IPS-NIHi7 (cell line): Measurements from ENCODE around the gene CCDC197.
A peak's percentile ranks its signal among the peaks of the same experiment; 100 is the strongest.

Experiments used
- DNase-seq: peaks from one replicate; pipeline ENCODE4 v3.0.0; 2012; ENCODE audit warnings: mixed read lengths; ENCODE audit errors: extremely low spot score

The CCDC197 gene

DNA sequence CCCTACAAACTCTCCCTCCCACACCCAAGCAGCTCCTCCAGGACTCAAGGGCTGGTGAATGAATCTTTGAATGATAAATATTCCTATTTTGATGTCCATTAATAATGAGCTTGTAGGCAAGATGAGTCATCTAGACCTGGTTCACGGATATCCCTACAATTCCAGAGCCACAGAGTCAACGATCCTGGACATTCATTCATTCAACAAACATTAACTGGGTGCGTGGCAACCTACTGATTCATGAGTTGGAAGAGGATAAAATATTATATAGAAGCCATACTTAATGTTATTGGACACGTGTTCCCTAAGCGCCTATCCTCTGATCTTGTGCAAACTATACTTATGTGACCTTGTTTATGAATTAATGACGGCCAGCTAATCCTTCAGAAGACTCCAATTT lies 28.6 kb downstream of the CCDC197 start:
- no peak for DNase-seq

DNA sequence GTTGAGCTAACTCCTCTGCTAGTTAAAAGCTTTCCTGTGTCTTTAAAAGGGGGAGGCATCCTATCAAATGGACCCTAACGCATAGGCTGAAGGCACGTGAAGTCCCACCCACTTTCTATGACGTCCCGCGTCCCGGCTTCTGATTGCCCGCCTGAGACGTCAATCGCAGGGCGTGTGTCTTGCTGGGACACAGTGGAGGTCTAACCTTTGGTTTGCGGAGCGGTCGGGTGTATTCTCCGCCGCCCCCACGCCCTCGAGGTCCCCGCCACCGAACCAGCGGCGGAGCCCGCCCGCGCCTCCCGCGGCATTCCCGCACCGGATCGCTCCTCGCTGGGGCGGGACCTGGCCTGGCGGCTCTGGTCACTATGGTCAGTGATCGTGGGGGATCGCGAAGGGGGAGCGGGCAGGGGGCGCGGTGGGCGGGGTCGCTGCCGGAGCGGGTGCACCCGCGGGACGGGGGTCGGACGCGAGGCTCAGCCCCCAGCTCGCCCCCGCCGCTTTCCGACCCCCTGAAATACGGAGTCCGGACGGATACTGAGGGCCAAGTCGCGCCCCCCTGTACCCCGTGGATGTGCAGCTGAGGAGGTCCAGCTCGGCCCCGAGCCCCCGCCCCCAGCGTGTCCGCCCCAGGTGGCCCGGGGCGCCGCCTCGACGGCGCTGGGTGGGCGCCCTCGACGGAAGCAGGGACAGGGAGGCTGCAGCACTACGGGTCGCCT lies 29.2 kb downstream of the CCDC197 start, which contains the start of gene OTUB2:
OTUB2 (plus strand) TSS at position 168 of the 716 bp plus-strand sequence; CDS start at position 366, 198 bp downstream.
- peak; percentile 100 for DNase-seq

DNA sequence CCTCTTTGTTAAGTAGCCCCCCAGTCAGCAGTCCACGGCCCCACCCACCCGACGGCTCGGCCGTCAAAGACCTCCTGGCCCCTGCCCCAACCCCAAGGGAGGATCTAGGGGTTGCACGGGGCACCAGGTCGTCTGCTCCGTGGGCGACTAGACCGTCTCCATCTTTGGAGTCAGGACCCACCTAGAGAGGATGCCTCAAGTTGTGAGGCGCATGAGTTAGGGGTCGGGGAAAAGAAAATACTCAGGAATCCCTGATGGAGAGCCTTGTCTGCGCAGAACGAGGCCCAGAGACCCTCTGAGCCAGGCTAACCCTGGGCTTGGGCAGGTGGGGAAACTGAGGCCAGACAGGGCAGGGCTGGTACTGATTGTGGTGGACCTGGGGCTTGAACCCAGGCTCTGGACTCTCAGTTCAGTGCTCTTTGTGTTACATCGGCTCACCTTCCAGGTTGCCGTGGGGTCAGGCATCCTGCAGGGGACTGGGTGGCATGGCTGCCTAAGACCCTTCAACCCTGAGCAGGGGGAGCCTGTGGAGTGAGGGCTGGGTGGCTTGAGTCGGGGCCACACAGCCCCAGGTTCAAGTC lies 29.9 kb downstream of the CCDC197 start:
- DNase-seq: no peak

DNA sequence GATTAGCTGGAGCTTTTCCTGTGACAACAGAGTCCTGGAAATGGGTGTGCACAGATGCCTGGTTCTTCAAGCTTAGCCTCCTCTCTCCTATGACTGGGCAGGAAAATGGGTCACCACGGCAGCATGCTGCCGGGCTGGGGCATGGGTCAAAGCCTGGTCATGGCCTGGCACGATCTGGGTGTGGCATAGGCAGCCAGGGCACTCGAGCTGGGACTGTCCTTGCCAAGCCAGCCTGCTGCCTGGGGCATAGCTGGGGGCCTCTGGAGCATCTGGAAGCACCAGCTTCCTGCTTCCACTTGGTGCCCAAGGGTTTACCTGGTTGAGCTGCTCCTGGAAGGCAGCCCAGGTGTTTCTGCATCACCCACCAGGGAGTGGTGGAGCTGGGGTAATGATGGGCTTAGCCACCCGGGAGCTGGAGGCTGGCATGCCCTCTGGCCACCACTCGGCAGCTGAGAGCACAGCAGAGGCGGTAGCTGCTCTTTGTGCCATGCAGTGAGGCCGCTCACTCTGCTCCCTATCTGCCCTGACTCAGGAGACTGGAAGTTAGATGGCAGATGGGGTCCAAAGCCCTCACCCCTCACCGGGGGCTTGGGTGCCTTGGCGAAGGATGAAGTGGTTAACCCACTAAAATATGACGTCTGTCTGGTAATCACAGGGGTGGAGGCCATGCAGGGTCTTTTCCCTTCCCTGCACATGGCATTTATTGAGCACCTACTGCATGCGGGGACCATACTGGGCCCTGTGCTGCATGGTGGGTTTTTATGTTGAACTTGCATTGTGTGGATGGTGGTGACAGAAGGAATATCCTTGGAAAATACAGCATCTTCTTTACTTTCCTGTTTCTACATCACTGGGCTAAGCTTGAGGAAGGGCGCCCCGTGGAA lies 30.7 kb downstream of the CCDC197 start:
- DNase-seq: no peak

DNA sequence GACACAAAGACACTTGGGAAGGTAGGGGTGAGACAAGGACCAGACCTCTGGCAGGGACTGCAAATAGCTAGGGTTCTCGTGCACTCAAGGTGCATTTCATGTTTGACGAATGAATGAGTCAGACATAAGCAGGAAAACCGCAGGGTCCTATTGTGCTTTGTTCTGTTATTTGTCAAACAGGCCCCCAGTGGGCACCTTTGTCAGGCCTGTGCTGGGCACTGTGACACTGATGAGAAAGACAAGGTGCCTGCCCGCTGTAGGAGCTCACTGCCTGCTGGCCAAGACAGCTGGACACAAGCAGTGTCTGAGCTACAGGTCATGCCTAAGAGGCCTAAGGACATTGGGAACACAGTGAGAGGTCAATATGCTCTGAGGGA lies 31.3 kb downstream of the CCDC197 start:
- DNase-seq: no peak

DNA sequence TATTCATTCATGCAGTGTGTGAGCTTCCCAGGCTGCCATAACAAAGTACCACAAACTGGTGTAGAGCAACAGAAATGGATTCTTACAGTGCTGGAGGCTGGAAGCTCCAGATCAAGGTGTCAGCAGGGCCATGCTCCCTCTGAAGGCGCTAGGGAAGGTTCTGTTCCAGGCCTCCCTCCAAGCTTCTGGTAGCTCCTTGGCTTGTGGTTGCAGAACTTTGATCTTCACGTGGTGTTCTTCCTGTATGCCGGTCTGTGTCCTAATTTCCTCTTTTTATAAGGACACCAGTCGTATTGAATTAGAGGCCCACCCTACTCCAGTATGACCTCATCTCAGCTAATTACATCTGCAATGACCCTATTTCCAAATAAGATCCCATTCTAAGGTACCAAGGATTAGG lies 32.2 kb downstream of the CCDC197 start:
- no peak for DNase-seq

DNA sequence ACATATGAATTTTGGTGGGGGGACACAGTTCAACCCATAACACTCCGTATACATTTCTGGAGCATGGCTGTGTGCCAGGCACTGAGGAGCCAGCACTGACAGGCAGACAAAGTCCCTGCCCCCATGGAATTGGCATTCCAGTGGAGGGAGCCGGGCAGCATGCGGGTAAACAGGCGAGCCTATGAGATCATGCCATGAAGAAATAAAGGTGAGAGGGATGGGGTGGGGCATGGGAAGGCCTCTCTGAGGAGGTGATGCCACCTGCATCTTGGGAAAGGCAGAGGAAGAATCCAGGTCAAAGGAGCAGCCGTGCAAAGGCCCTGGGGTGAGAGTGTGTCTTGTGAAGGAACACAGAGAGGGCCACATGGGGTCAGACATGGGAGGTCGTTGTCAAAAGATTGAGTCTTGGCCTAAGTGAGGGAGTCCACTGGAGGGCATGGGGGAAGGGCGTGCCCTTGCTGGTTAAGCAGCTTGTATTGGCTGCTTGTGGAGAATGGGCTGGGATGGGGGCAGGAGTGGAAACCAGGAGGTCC lies 32.6 kb downstream of the CCDC197 start:
- no peak for DNase-seq

DNA sequence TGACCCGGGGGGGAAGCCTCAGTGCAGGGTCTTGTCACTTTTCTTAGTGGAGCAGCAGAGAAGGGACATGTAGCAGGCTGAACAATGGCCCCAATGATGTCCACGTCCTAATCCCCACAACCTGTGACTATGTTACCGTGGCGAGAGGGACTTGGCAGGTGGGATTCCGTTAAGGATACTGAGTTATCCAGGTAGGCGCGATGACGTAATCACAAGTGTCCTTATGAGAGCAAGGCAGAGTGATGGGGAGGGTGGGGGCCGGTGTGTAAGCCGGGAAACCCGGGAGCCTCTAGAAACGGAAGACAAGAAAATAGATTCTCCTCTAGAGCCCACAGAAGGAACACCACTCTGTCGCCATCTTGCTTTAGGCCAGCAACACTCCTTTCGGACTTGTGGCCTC lies 33.5 kb downstream of the CCDC197 start:
- no peak for DNase-seq

DNA sequence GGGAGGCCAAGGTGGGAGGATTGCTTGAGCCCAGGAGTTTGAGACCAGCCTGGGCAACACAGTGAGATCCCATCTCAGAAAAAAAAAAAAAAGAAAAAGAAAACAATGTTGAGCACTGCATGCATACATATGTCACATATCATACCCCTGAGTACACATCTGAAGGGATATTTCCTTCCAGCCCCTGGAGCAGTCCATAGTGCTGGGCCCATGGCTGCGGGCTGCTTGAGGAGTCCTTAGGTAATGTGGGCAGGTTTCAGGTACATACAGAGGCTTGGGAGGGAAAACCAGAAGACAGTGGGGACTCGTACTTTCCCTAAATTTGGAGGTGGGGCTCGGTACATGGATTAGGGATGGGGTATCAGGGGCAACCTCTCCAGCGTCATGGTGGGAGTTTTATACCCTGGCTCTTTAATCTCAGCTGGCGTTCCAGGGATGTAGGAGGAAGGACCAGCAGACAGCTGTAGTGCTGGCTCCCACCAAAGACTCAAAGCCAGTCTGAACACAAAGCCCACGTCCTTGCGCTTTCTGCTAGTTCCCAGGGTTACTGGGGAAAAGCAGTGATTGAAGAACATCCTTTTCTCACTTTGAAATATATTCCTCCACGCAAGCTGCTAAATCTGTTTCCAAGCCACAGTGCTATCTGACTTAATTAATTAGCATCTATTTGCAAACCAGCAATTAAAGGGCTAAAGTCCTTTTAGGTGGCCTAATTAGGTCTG lies 34.2 kb downstream of the CCDC197 start:
- no peak for DNase-seq

DNA sequence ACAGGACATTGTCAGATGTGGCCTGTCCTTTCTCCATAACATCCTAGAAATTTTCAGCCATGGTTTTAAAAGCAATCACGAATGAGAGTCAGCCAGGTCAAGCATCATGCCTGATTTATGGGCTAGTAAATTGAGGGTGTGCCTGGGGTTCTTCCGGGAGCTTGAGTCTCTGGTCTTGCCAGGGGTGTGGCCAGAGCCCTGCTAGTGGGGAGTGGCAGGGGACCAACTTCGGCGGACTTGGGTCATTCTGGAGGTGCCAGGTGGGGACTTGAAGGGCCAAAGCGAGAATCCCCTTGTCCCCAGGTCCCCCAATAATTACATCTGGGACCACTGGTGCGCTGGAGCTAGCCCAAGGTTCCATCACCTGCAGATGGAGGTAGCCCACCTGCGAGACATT lies 34.8 kb downstream of the CCDC197 start:
- DNase-seq: no peak

DNA sequence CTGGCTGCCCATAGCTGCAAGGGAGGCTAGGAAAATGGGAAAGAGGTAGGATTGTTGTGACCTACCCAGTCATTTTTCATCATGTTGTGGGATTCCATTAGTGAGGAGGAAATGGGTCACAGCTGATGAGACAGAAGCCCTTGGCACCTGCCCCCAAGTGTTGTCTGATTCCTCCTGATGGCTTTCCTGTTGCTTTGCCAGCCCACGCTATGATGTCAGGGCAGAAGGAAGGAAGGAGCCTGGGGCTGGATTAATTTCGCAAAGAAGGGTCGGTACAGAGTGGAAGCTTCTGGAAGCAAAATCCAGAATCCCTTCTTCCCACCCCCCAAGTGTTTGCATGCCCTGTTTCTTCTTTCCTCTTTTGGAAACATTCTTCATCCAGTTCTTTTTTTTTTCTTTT lies 37.8 kb downstream of the CCDC197 start:
- no peak for DNase-seq

DNA sequence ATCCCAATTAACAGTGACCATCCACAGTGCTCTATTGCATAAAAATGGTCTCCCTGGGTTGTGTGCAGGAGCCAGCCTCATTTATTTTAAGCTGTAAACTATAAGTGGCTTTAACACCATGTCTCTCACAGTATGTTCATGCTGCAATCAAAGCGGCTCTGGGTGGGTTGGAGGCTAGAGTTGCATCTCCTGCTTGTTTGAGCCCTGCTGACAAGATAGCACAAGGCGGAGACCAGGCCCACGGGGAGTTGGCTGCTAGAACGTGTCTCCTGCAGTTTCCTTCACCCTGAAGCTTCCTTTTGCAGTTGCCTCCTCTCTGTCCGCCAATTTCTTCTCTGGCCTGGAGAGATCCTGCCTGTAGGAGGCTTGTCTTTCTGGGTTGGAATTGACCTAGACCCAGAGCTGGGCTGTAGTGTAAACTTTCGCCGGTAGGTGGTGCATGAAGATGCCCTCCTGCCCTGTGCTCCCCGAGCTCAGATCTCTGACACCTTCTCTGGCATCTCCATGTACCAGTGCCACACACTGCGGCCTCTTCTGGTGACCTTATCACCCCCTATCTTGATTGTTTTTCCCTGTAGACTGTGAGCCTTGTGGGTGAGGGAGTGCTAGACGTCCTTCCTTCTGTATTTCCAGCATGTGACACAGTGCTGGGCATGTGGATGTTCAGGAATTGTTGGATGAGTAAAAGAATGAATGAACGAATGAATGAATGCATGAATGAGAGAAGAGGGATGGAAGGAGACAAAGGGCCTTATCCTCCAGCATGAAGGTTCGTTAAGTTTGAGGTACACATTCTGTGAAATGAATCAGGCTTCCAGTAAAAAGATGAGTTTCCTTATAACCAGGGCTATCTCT lies 39.4 kb downstream of the CCDC197 start:
- peak; percentile 89 for DNase-seq

DNA sequence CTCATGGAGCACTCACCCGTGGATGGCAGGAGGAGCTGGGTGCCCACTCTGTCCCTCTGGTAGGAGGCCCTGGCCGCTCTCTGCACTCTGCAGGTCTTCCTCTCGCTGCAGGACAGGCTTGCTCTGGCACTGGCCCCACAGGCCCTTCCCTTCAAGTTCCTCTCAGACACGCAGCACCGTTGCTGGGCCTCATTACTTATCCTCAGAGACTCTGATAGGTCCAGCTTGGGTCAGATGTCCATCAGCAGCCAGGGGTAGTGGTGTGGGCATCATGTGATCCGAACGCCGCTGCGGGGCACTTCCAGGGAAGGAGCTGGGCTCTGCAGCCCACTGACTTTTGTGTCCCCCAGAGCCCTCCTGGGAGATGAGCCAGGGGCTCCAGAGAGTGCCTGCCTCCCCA lies 40.9 kb downstream of the CCDC197 start:
- DNase-seq: no peak

DNA sequence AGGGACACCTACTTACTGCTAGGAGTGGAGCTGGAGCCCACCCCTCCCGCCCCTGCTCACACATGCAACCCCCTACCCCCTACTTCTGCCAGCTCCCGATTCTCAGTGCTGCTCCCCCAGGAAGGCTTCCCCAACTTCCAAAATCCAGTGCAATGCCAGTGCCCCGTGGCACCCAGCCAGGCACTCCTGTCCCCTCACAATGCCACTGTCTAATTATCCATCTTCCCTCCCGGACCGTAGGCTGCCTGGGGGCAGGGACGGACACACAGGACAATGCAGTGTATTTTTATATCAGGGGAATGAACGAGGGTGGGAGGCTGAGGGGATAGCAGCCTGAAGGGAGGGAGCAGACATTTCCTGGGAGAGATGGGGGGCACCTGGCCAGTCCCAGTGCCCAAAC lies 41.4 kb downstream of the CCDC197 start:
- DNase-seq: no peak

DNA sequence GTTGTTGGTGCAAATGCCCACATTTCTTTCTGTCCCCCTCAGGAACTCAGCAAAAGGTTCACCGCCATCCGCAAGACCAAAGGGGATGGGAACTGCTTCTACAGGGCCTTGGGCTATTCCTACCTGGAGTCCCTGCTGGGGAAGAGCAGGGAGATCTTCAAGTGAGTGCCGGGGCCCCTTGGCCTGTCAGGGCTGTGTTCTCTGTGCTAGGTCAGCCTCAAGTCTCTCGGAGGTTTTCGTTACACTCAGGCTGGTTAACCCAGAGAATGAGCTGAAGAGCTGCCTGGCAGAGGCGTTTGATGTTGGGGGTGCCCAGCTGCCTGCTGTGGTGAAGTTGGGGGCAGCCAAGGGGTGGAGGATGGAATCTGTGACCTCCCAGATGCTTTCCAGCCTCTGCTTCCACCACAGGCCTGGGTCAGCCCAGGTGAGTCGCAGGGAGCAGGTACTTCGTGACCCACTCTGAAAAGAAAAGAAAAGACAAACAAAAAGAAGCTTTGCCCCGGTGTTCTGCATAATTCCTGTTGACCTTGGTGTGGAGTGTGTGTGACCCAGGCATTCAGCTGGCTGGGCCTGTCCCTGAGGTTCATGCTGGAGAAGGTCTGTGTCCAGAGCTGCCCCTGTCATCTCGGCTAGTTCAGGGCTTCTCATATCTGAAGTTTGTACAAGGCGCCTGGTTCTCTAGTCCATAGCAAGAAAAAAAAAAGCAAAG lies 42.0 kb downstream of the CCDC197 start:
- no peak for DNase-seq

DNA sequence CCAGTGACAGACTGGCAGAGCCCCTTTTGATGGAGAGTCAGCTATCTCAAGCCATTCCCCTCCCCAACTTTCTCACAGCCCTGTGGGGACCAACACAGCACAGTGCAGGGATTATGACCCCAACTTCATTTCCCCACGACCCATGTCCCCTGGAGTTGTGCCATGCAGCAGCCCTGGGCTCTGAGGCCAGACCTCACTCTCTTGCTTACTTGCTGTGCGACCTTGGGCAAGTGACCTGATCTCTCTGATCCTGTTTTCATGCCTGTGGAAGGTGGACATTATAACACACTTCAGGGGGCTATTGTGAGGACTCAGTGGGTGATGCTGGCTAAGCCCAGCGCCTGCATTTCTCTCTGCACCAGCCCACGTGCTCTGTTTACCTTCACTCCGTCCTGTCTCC lies 43.1 kb downstream of the CCDC197 start:
- DNase-seq: no peak

DNA sequence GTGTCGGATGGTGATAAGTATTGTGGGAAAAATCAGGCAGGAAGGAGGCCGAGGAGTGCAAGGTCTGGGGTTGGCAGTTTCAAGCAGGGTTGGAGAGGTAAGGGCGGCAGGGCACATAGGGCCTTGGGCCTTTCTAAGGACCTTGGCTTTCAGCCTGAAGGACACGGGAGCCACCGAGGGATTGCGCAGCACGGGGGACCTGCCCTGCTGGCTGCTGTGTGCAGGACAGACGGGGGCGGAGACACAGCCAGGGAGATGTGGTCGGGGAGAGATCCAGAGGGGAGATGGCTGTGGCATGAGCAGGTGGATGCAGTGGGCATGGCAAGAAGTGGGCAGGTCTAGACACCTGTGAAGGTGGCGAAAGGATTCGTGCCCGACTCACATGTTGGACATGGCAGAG lies 43.7 kb downstream of the CCDC197 start:
- no peak for DNase-seq

DNA sequence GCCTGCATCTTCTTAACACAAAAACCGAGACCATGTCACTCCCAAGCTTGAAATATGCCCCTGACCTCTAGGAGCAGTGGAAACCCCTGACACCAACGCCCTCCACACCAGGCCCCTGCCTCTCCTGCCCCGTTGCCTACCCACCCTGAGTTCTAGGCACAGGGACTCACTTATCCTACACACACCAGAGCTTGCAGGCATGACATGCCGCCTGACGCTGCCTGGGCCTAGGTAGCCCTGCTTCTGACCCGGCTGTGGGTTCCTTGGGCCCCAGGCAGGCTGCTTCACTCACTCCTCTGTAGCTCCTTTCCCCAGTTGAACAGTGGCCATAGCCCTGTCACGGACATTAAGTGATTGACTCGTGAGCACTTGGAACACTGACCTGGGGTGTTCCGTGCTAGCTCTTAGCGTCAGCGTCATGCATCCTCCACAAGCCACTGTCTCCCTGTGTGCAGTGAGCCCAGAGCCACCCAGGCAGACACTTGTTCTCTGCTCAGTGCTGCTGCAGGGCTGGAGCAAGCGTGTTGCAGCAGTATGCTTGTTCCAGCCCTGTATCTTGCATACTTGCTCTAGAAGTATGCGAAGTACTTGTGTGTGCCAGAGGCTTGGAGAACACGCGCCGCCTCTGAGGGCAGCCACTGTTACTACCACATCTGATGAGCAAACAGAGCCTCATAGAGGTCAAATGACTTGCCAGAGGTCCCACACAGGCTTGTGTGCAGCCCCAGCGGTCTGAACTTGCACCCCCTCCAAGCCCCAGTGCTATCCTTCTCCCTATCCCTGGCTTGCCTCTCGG lies 44.6 kb downstream of the CCDC197 start:
- no peak for DNase-seq

DNA sequence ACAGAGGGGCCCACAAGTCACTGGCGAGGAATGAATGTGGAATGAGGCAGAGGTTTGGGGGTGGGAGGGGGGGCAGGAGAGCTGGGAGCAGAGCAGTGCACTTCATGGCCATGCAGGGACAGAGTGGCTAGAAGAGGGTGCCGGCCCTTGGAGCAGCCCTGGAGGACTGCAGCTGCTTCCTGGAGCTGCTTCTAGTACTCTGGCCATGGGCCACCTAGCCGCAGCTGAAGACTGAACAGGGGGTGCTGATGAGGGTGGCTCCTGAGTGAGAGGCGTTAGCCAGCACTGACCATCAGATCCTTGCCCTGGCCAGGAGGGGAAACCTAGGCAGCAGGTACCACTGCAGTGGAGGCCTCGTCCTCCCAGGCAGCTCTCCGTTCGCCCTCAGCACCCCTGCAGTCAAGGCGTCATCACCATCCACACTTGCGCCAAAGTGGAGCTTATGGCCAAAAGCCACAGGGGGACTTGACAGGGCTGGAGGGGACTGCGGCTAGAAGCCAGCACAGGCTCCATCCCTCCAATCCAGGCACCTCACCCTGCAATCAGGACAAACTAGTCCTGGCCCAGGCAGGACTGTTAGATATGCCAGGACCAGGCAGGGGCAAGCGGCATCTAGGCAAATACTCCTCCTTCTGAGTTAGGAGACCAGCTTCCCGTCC lies 45.5 kb downstream of the CCDC197 start:
- no peak for DNase-seq
